Left colon (tissue), 2 donors: ENCODE results near the gene KLC4. TPM values are rescaled to one million over a fixed set of nuclear protein-coding genes. Genes with fewer than 3 reads are reported as not detected.
"Not testable (repeated sequence)": the region's sequence is repeated elsewhere in the genome, so short reads cannot be mapped to it uniquely, and the experiment has no call there.

Experiments used
- ATAC-seq: fragments of 200-7000 bp; cut with Tn5 transposase; one replicate; pipeline ENCODE4 v1.9.1; 2020; ENCODE audit warnings: mild to moderate bottlenecking, moderate library complexity
- DNase-seq, 2 donors: peaks; one replicate each; pipeline ENCODE4 v3.0.0-alpha.2; 2020
- intact Hi-C, 2 donors: fragments of 100-400 bp; cut with DNase I in 1 of 2; cut with micrococcal nuclease in 1 of 2; formaldehyde crosslinking; loops; one replicate each; pipeline versions ENCODE4 v1.11.2 to v1.14.0; 2022; cut with DNase I, micrococcal nuclease
- total RNA-seq, 2 donors: library from RNA; stranded (reverse); fragmentation: NEBNext Ultra II Directional; extraction: Animal tissue kit (Norgen Biotek cat#: 25700); gene quantifications; one replicate each; pipeline ENCODE4 v1.2.1, GENCODE V29; 2021
- donor health status: DM: no; HTN: no; CAD: no.
- donor health status: DM: yes; HTN: yes; CAD: no.

KLC4 gene
- total RNA-seq, 2 donors from 2014 or later: 109 to 122 TPM

DNA sequence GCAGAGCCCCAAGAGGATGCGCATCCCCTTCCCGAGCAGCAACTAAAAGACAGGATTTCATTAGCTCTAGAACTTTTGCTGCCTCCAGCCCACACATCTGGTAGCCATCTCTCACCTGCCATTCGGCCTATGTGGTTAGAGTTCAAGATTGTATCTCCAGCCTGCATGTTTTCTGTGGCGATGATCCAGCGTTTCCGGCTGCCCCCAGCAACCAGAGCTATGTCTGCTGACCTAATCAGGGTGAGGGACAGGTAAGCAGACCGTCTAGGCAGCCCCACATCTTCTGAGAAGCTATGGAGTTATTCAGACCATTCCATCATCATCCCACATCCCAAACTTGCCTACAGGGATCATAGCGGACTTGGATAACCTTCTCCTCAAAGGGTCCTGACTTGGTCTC, 3.5 kb upstream of the KLC4 start:
- DNase-seq (no peak), ATAC-seq (no peak)
- intact Hi-C loops: no loop called here

DNA sequence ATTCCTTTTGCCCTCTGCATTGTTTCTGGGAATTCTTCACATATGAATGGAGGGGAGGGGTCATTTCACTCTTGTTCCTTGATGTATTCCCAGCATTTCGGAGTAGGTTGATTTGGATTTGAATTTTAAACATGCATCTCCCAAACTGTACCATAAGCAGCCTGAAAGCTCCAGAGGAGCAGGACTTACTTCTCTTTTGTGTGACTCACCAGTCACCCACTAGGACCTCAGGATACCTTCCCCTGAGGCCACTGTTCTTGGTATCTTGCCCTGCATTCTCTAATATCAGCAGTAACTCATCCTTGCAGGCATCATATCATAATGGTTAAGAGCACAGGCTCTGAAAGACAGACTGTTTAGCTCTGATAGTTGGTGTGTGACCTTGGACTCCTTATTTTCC, 900 bp upstream of the KLC4 start:
- intact Hi-C loops: no loop called here
- ATAC-seq: no peak
- DNase-seq: no peak

DNA sequence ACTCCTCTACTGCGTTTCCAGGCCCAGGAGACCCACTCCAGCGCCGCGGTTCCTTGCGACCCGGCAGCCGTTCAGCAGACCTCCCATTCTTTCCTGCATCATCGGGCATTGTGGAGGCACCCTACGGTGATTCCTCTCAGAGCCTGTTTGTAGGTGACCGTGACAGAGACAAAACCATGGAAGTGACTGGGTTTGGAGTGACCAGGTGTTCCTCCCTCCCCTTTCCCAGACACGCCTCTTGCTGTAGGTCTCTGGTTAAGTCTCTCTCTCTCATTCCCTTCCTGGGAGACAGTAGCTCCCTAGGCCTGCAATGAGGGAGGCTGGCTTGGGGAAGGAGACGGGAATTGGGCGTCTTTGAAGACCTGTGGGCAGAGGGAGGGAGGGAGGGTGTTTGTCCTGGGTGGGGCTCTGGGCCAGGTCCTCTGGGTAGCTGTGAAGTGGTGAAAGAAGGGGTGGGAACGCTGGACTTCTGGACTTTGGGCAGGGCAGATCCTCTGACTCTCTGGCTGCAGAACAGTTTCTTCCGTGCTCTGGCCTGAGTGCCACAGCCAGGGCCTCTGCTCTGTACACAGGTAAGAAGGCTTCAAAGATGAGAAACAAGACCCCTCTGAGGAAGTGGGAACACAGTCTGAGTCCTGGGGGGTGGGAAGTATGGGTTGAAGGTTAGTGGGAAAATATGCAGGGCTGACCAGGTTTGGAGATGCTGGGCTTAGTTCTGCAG, 763 bp downstream of the KLC4 start:
- ATAC-seq (peak; percentile 82), DNase-seq (peak; percentile 82 to 92)
- intact Hi-C loops: loop anchor here in 1 of 2 donors (10.0 kb wide), 1 partner anchor 75 kb away; no protein-coding TSS in a partner anchor

DNA sequence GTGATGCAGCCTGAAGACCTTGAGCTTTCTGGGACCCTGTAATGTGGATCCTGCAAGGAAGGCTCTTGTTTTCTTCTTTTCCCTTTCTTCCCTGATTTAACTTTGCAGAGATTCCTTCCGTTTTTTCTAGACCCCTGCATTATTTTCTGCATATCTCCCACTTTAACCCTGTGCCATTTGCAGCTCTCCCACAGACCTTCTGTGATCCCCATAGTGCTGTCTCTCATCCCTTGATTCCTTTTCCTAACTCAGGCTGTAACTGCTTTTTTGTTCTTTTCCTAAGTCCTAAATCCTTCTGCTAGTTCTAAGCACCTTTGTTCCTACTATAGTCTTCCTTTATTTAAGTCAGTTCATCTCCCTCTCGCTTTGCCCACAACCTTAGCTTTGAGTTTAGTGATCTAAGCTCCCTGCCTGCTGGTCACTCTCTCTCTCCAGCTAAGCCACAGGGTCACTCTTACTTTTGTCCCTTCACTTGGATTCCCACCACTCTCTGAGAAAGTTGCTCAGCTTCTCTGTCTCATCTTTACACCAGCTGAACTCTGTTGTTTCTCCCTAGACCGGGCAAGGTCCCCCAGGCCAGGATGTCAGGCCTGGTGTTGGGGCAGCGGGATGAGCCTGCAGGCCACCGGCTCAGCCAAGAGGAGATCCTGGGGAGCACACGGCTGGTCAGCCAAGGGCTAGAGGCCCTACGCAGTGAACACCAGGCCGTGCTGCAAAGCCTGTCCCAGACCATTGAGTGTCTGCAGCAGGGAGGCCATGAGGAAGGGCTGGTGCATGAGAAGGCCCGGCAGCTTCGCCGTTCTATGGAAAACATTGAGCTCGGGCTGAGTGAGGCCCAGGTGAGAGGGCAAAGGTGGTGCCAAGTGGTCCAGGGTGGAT, 1.6 kb downstream of the KLC4 start:
- peak; percentile 3 for ATAC-seq
- intact Hi-C loops: loop anchor here in 1 of 2 donors (10.0 kb wide), 1 partner anchor 74 kb away; no protein-coding TSS in a partner anchor

DNA sequence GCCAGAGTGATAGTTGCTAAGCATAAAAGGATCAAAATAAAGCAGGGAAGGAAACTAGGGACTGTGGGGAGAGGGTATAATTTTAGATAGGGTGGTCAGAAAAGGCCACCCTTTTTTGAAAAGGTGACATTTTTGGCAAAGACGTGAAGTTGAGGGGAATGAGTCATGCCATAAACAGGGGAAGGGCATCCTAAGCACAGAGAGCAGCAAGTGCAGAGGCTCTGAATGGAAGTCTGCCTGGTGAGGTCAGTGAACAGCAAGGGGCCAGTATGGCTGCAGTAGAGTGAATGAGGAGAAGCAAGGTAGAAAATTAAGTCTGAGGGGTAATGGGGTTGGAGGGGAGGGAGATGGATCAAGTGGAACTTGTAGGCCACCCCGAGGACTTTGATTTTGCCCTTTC, 2.4 kb downstream of the KLC4 start:
- no peak for DNase-seq
- intact Hi-C loops: loop anchor here in 1 of 2 donors (10.0 kb wide), 1 partner anchor 73 kb away; no protein-coding TSS in a partner anchor
- ATAC-seq: no peak

More for the DNA sequence above, 1.6 kb downstream of the KLC4 start:
- no peak for DNase-seq

DNA sequence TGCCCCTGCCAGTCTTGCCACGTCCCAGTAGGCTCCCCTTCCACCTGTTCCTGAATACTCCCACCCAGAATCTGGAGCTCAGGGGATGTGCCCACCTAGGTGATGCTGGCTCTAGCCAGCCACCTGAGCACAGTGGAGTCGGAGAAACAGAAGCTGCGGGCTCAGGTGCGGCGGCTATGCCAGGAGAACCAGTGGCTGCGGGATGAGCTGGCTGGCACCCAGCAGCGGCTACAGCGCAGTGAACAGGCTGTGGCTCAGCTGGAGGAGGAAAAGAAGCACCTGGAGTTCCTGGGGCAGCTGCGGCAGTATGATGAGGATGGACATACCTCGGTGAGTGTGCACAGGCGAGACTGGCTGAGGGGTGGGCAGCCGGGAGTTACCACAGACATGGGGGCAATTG, 3.4 kb downstream of the KLC4 start:
- ATAC-seq (no peak), DNase-seq (no peak)
- intact Hi-C loops: loop anchor here in 1 of 2 donors (10.0 kb wide), 1 partner anchor 72 kb away; no protein-coding TSS in a partner anchor

DNA sequence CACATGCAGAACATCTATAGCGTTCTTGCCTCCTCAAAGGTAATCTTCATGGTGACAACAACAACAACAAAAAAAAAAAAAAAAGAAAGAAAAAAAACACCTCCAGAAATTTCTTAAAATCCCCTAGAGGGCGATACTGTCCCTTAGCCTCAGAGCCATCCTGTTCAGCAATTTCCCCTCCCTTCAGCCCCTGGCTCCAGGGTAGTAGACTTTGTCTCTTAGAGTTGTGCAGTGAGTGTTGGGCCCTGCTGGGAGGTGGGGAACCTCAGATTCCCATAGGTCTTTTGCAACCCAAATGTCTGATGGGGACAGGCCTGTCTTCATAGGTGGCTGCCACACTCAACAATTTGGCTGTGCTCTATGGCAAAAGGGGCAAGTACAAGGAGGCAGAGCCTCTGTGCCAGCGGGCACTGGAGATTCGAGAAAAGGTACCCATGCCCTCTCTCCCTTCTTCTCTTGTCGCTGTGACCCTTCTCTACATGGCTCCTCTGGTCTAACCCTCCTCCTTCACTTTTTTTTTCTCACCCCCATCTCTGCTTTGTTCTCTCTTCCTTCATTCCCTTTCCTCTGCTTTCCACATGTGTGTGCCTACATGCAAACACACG, 10.7 kb downstream of the KLC4 start:
- intact Hi-C loops: loop anchor here in 1 of 2 donors (10.0 kb wide), 1 partner anchor 55 kb away; no protein-coding TSS in a partner anchor
- DNase-seq (no peak), ATAC-seq (peak; percentile 64)

DNA sequence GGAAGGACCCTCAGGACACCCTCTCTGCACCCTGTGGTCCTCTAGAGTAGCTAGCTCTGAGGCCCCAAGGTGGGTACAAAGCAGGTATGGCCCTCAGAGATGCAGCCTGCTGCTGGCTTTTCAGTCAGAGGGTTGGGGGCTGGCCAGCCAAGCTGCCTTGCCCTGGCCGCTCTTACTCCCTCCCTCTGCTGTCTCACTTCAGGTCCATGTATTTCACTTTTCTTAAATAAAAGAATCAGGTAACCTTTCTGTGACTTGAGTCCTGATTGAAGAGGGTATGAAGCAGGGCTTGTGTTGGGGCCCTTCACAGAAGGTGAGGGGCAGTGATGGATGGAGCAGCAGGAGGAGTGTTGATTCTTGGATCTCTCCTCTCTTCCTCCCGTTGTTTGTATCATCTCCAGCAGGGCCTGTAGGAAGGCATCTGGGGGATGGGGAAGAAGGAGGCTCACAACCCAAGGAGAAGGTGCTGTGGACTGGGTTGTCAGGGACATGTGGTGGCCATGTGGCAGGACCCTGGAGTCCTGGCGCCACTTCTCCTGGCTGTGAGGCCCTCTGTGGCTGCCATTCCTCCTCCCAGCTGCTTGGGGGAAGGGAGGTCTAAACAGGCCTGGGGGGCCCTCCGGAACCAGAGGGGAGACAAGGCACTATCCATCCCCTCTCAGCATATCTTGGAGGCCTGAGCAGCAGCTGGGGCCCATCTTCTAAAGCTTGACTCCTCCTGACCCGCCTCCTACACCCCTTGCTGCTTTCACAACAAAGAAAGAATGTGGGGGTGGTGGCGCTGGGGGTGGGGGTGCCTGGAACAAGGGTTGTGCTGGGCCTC, 15.6 kb downstream of the KLC4 start:
- intact Hi-C loops: loop anchor here in 1 of 2 donors (10.0 kb wide), 1 partner anchor 50 kb away; no protein-coding TSS in a partner anchor
- DNase-seq (no peak), ATAC-seq (peak; percentile 12)

DNA sequence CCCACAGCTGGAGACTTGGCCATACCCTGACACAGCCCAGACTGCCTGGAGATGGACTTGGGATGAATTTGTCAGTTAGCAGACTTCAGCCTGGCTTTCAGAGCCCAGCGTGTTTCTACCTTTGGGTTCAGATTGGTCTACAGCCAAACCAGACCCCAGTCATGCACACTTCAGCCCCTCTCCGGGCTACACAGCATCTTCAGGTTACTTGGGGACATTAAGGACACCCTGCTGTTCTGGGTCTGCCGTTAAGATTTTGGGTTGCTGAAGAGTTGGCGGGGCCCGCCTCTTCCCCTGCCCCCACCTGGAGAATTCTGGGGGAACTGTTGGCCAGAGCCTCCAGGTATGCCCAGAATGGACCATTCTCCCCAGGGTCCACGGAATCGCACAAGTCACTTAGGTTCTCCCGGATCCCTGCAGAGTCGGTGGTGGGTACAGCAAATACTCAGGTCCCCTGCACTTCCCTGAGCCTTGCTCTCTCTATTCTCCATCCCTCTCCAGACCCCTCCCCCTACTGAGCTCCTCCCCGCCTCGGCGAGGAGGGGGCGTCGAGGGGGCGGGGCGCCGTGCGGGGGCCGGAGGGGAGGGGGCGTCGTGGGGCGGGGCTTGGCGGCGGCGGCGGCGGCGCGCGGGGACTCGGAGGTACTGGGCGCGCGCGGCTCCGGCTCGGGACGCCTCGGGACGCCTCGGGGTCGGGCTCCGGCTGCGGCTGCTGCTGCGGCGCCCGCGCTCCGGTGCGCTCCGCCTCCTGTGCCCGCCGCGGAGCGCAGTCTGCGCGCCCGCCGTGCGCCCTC, 16.4 kb downstream of the KLC4 start, which contains the start of gene PTK7:
Gene PTK7, plus strand, starts transcription at position 645 of the 794 bp plus-strand sequence. CDS start 175 bp downstream, outside the sequence.
- ATAC-seq (peak; percentile 58), DNase-seq (no peak)
- intact Hi-C loops: loop anchor here in 1 of 2 donors (10.0 kb wide), 1 partner anchor 49 kb away; no protein-coding TSS in a partner anchor

DNA sequence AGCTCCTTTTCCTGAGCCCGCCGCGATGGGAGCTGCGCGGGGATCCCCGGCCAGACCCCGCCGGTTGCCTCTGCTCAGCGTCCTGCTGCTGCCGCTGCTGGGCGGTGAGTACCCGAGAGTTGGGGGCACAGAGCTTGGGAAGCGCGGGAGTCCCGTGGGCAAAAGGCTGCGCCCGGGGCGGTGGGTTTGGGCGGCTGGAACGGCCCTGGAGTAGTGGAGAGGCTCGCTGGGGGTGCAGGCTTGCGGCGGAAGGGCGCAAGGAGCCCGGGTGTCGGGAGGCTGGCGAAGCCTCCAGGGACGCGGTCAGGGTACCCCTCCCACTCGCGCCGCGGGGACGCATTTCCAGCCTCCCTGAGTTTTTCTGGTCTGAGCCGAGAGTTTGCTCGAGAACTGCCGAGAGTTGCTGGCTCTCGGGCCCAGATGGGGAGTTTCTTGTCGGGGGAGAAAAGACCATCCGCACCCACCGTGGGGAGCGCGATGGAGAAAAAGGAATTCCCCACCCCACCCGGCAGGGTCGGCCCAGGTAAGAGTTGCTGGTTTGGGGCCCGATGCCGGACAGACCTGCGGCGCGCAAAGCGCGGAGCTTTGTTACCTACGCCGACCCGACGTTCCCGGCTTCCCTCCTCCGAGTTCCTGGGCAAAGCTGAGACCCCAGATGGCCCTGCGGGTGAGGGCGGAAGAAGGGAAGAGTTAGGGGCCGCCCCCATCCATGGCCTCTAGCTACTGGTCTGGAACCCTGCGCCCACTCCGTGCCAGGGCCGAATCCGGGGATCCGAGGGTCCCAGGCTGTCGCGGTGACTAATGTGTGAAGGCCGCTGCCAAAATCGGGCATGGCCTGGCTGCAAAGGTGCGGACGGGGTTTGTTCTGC, 17.3 kb downstream of the KLC4 start:
- intact Hi-C loops: loop anchor here in 1 of 2 donors (10.0 kb wide), 1 partner anchor 48 kb away; no protein-coding TSS in a partner anchor
- peak; percentile 39 for ATAC-seq
- no peak for DNase-seq

DNA sequence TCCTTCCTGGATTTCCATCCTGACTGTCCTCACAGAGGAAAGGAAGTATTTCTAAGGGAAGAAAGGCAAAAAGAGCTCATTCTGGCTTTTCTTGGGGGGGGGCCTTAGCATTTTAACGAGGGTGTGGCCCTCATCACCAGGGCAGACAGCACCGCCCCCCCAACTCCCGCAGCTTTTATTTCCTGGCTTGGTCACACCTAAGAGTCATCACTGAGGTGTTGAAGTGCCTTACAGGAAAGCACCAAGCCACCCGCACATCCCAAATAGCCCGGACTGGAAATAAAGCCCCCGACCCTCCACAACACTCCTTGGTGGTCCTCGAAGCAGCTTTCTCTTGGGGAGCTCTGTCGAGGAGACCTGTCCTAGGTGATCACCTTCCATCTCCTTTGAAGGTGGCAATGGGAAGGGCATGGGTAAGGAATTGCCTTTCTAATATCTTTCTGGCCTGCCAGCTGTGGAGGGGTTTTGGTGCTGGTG, 17.9 kb downstream of the KLC4 start:
- ATAC-seq (no peak), DNase-seq (no peak)
- intact Hi-C loops: loop anchor here in 1 of 2 donors (10.0 kb wide), 1 partner anchor 47 kb away; no protein-coding TSS in a partner anchor

DNA sequence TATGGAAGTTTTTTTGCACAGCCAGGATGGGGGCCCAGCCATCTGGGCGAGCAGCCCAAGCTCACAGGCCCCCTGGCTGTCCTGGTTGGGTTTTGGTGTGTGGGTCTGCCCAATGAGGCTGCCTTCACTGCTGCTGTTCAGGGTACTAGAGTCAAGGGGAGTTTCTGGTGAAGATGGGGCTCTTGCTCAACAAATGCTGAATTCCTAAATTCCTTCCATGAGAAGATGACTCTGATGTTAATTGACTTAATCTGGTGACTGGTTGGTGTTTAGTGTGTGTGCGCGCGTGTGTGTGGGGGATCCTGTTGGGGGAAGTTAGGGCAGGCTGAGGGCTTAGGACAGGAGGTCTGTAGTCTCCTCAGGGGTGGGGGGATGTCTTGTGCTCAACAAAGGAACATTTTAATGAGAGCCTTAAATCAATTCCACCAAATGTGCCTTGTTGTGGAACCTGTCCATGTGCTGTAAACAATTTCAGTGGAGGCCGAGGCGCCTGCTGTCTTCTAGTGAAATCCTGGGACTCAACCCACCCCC, 18.6 kb downstream of the KLC4 start:
- no peak for ATAC-seq
- no peak for DNase-seq
- intact Hi-C loops: loop anchor here in 1 of 2 donors (10.0 kb wide), 1 partner anchor 47 kb away; no protein-coding TSS in a partner anchor

DNA sequence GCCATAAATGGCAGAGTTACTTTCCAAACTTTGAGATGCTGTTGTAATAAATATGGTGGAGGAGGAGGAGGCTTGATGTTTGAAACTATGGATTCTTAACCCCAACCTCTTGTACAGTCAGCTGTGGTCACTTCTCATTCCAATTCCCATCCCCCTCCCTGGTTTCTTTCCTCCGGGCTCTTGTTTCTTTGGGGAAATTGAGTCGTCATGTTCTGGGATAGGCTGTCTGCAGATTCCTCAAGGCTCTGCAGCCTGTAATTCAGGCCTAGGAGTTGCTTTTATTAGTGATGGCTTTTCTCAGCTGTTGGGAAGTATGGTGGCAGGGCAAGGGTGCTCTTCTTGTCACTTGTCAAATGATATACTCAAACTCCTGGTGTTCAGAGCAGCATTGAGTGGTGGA, 19.3 kb downstream of the KLC4 start:
- ATAC-seq: no peak
- DNase-seq: no peak
- intact Hi-C loops: loop anchor here in 1 of 2 donors (10.0 kb wide), 1 partner anchor 46 kb away; no protein-coding TSS in a partner anchor

DNA sequence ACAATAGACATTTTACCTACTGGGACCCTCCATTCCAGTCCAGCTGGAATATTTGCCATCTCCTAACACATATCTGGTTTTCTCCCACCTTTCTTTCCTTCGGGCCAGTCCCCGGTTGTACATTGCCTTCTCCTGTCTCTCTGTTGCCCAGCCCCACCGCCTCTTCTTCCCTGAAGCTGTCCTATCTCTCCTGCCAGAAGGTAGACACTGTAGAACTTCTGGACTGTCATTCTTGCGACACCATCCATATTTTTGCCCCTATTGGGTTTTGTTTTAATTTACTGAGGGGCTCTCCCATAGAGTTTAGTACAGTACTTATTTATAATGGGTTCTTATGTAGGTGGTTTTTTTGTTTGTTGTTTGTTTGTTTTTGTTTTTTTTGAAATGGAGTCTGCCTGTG, 21.6 kb downstream of the KLC4 start:
- ATAC-seq: no peak
- DNase-seq: no peak

DNA sequence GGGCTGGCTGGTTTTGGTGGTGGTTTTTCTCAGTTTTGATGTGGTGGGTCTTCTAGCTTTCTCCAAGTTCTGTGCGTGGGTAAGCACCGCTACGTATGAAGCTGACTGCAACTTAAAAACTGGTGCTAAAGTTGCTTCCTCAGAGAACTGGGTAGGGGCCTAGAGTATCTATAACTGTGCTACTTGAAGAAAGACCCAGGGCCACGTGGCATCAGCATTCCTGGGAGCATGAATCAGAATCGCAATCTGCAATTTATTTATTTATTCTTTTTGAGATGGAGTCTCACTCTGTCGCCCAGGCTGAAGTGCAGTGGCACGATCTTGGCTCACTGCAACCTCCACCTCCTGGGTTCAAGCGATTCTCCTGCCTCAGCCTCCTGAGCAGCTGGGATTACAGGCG, 22.5 kb downstream of the KLC4 start:
- ATAC-seq, intact Hi-C loops, DNase-seq: not testable (repeated sequence)

More for the DNA sequence above, 21.6 kb downstream of the KLC4 start:
- intact Hi-C loops: no loop called here
